SK-MEL-5 (cell line): ENCODE measurements around the gene KRT72. TPM values are rescaled to one million over a fixed set of nuclear protein-coding genes. Genes with fewer than 3 reads are reported as not detected.

Experiments used
- DNase-seq: peaks from one replicate; pipeline ENCODE4 v3.0.0-alpha.2; 2016; ENCODE audit warnings: low read depth, low spot score
- in situ Hi-C: cut with HindIII; loops from 2 replicates; pipeline ENCODE4 v1.10.0; 2016; ENCODE audit warnings: low sequenced_read_pairs, high pct_unique_total_duplicates, low pct_unique_long_range_greater_than_20kb
- total RNA-seq: library from RNA; depleted of rRNA; stranded (reverse); fragments of >200 nt; shearing (Covaris generic); gene quantifications from 2 replicates; pipeline ENCODE4 v1.2.3, GENCODE V29; 2014; rRNA removed

KRT72 gene
- total RNA-seq, 1 experiment from 2014 or later: not detected

- no peak for DNase-seq
- in situ Hi-C loops: no loop called here
Measured at GRCh38 chr12:52539821-52540173, 61.5 kb downstream of the KRT72 start.

- in situ Hi-C loops: no loop called here
- DNase-seq: no peak
Measured at GRCh38 chr12:52539083-52539820, 62.0 kb downstream of the KRT72 start.

- no peak for DNase-seq
- in situ Hi-C loops: no loop called here
Measured at GRCh38 chr12:52537101-52537500, 64.2 kb downstream of the KRT72 start.

Other genes with a start within 250 kb of the KRT72 start
- not detected in 2 replicates for gene KRT85, start 234.0 kb downstream of the KRT72 start, total RNA-seq
- not detected in 2 replicates for gene KRT84, start 215.8 kb downstream of the KRT72 start, total RNA-seq
- gene KRT82, start 195.1 kb downstream of the KRT72 start, total RNA-seq: not detected in 2 replicates
- gene KRT75, start 167.1 kb downstream of the KRT72 start, total RNA-seq: not detected in 2 replicates
- not detected in 2 replicates for gene KRT6B, start 149.3 kb downstream of the KRT72 start, total RNA-seq
- gene KRT6C, start 127.7 kb downstream of the KRT72 start, total RNA-seq: not detected in 2 replicates
- gene KRT6A, start 108.2 kb downstream of the KRT72 start, total RNA-seq: not detected in 2 replicates
- gene KRT5, start 81.1 kb downstream of the KRT72 start, total RNA-seq: not detected in 2 replicates
- gene KRT71, start 48.3 kb downstream of the KRT72 start, total RNA-seq: not detected in 2 replicates
- not detected in 2 replicates for gene KRT74, start 27.6 kb downstream of the KRT72 start, total RNA-seq
- gene KRT73, start 17.1 kb upstream of the KRT72 start, total RNA-seq: not detected in 2 replicates
- not detected in 2 replicates for gene KRT2, start 50.7 kb upstream of the KRT72 start, total RNA-seq
- not detected in 2 replicates for gene KRT1, start 78.9 kb upstream of the KRT72 start, total RNA-seq
- gene KRT77, start 102.1 kb upstream of the KRT72 start, total RNA-seq: not detected in 2 replicates
- not detected in 2 replicates for gene KRT76, start 175.9 kb upstream of the KRT72 start, total RNA-seq
- gene KRT3, start 194.7 kb upstream of the KRT72 start, total RNA-seq: not detected in 2 replicates
- gene KRT4, start 212.7 kb upstream of the KRT72 start, total RNA-seq: not detected in 2 replicates
- not detected in 2 replicates for gene KRT79, start 232.8 kb upstream of the KRT72 start, total RNA-seq
- 0.34 TPM in 1 of 2 replicates, not detected in the other for gene KRT78, start 247.5 kb upstream of the KRT72 start, total RNA-seq